Panc1 (cell line): ENCODE measurements around the gene NRCAM. TPM values are rescaled to one million over a fixed set of nuclear protein-coding genes. Genes with fewer than 3 reads are reported as not detected.

Experiments used
- ATAC-seq: fragments of 200-7000 bp; cut with Tn5 transposase; 2 replicates; pipeline ENCODE4 v1.9.1; 2020; ENCODE audit warnings: mild to moderate bottlenecking, moderate library complexity
- BruUV-seq: library from RNA; stranded (reverse); fragments of 400-500 nt; replicated peaks from 2 replicates; lab custom pipeline; 2021; lab: Mats Ljungman, UMichigan
- CTCF ChIA-PET: fragments of 300-600 bp; sonication (Branson Sonifier 250); formaldehyde crosslinking; loops from one replicate; lab custom pipeline; 2022; ENCODE audit warnings: antibody characterized with exemption; lab: Charles Lee
- POLR2A ChIA-PET: fragments of 300-600 bp; sonication (Branson Sonifier 250); formaldehyde crosslinking; loops from one replicate; lab custom pipeline; 2022; ENCODE audit warnings: antibody characterized with exemption; lab: Charles Lee
- DNase-seq: peaks from one replicate; pipeline ENCODE4 v3.0.0-alpha.2; 2010; ENCODE audit warnings: low read depth, low spot score
- H3K27ac ChIP-seq: 2 replicates; pipeline ENCODE4 v1.5.1; 2011; ENCODE audit warnings: mild to moderate bottlenecking, low read length, inconsistent platforms
- H3K27me3 ChIP-seq: fragments of 200-500 bp; sonication (Bioruptor generic); 2 replicates; pipeline ENCODE4 v1.6.0; 2014; ENCODE audit warnings: low read length, inconsistent platforms; ENCODE audit not compliant: control insufficient read depth, insufficient read depth
- H3K36me3 ChIP-seq: fragments of 200-500 bp; sonication (Bioruptor generic); 2 replicates; pipeline ENCODE4 v1.5.1; 2014; ENCODE audit warnings: inconsistent platforms, mild to moderate bottlenecking, low read length, moderate library complexity; ENCODE audit not compliant: control insufficient read depth, insufficient read depth
- H3K4me1 ChIP-seq: 2 replicates; pipeline ENCODE4 v1.5.1; 2011; ENCODE audit warnings: inconsistent platforms, mild to moderate bottlenecking, low read length, moderate library complexity; ENCODE audit not compliant: control insufficient read depth, insufficient read depth
- H3K4me3 ChIP-seq, 2 experiments: 2 replicates each; pipeline ENCODE4 v1.5.1; 2011 to 2012; ENCODE audit warnings: low read depth in 2 of 2, low read length in 2 of 2, mild to moderate bottlenecking in 2 of 2, inconsistent platforms in 1 of 2, moderate library complexity in 1 of 2
- H3K9me3 ChIP-seq: fragments of 200-500 bp; sonication (Bioruptor generic); 2 replicates; pipeline ENCODE4 v1.5.1; 2014; ENCODE audit warnings: low read depth, mild to moderate bottlenecking, inconsistent platforms, low read length, moderate library complexity; ENCODE audit not compliant: control insufficient read depth, insufficient read depth
- POLR2AphosphoS5 ChIP-seq: IDR thresholded peaks from 2 replicates; pipeline ENCODE4 v1.6.1; 2012; ENCODE audit warnings: mild to moderate bottlenecking, low read depth, low read length, moderate library complexity
- SIN3A ChIP-seq: IDR thresholded peaks from 2 replicates; pipeline ENCODE4 v1.6.1; 2012; ENCODE audit warnings: low read depth, mild to moderate bottlenecking, low read length, moderate library complexity, borderline replicate concordance; ENCODE audit not compliant: insufficient read depth
- TCF7L2 ChIP-seq: IDR thresholded peaks from 2 replicates; pipeline ENCODE4 v1.6.1; 2011; ENCODE audit warnings: mild to moderate bottlenecking, low read depth, low read length, inconsistent platforms
- in situ Hi-C: cut with HindIII; loops from 2 replicates; pipeline ENCODE4 v1.10.0; 2016; ENCODE audit warnings: low sequenced_read_pairs, low pct_unique_long_range_greater_than_20kb
- intact Hi-C: fragments of 100-400 bp; cut with micrococcal nuclease; formaldehyde crosslinking; loops from one replicate; pipeline ENCODE4 v1.10.0; 2022; ENCODE audit not compliant: unreplicated experiment
- total RNA-seq: library from RNA; stranded (reverse); gene quantifications from one replicate; pipeline ENCODE4 v1.2.1, GENCODE V29; 2021; ENCODE audit not compliant: unreplicated experiment
- TF ChIP-seq, protein P1 (sequence below): fragments of 450-650 bp; IDR thresholded peaks from 2 replicates; pipeline ENCODE4 v1.5.1; 2017; ENCODE audit warnings: mild to moderate bottlenecking
- TF ChIP-seq, protein P2 (sequence below), 2 experiments: IDR thresholded peaks; 2 replicates each; pipeline ENCODE4 v1.6.1; 2011 to 2012; ENCODE audit warnings: low read depth in 2 of 2, control low read depth in 1 of 2, low read length in 1 of 2, mild to moderate bottlenecking in 1 of 2, moderate library complexity in 1 of 2; ENCODE audit not compliant: insufficient read depth in 1 of 2

NRCAM gene
- total RNA-seq, 1 experiment from 2014 or later: 0.21 TPM

GRCh38 chr7:108178398-108178797 lies 277.8 kb downstream of the NRCAM start:
- ChIA-PET CTCF (no interaction called here), POLR2A (no interaction called here)
- H3K27ac ChIP-seq: no peak overlapping the region
- TF ChIP-seq SIN3A (no peak), POLR2AphosphoS5 (no peak), TCF7L2 (no peak)
- TF ChIP-seq, protein P1, sequence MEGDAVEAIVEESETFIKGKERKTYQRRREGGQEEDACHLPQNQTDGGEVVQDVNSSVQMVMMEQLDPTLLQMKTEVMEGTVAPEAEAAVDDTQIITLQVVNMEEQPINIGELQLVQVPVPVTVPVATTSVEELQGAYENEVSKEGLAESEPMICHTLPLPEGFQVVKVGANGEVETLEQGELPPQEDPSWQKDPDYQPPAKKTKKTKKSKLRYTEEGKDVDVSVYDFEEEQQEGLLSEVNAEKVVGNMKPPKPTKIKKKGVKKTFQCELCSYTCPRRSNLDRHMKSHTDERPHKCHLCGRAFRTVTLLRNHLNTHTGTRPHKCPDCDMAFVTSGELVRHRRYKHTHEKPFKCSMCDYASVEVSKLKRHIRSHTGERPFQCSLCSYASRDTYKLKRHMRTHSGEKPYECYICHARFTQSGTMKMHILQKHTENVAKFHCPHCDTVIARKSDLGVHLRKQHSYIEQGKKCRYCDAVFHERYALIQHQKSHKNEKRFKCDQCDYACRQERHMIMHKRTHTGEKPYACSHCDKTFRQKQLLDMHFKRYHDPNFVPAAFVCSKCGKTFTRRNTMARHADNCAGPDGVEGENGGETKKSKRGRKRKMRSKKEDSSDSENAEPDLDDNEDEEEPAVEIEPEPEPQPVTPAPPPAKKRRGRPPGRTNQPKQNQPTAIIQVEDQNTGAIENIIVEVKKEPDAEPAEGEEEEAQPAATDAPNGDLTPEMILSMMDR: no peak
- TF ChIP-seq, protein P2, sequence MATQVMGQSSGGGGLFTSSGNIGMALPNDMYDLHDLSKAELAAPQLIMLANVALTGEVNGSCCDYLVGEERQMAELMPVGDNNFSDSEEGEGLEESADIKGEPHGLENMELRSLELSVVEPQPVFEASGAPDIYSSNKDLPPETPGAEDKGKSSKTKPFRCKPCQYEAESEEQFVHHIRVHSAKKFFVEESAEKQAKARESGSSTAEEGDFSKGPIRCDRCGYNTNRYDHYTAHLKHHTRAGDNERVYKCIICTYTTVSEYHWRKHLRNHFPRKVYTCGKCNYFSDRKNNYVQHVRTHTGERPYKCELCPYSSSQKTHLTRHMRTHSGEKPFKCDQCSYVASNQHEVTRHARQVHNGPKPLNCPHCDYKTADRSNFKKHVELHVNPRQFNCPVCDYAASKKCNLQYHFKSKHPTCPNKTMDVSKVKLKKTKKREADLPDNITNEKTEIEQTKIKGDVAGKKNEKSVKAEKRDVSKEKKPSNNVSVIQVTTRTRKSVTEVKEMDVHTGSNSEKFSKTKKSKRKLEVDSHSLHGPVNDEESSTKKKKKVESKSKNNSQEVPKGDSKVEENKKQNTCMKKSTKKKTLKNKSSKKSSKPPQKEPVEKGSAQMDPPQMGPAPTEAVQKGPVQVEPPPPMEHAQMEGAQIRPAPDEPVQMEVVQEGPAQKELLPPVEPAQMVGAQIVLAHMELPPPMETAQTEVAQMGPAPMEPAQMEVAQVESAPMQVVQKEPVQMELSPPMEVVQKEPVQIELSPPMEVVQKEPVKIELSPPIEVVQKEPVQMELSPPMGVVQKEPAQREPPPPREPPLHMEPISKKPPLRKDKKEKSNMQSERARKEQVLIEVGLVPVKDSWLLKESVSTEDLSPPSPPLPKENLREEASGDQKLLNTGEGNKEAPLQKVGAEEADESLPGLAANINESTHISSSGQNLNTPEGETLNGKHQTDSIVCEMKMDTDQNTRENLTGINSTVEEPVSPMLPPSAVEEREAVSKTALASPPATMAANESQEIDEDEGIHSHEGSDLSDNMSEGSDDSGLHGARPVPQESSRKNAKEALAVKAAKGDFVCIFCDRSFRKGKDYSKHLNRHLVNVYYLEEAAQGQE (IDR thresholded peaks at IDR 0.05; ENCODE audit: insufficient read depth in 1 of 2, low read depth in 2 of 2, low read length in 1 of 2): no peak
- peaks cover 12% of the 10 kb centered on the region for H3K27me3 ChIP-seq
- DNase-seq (no peak), ATAC-seq (no peak)
- in situ Hi-C loops (no loop called here), intact Hi-C loops (no loop called here)
- H3K9me3 ChIP-seq: no peaks in the 10 kb centered on the region
- no peaks in the 10 kb centered on the region for H3K36me3 ChIP-seq
- BruUV-seq: no TSS peak
- no peak overlapping the region for H3K4me3 ChIP-seq
- no peaks in the 10 kb centered on the region for H3K4me1 ChIP-seq

GRCh38 chr7:108171164-108171563 lies 285.1 kb downstream of the NRCAM start:
- no TSS peak for BruUV-seq
- Histone ChIP-seq H3K4me3 (no peak overlapping the region), H3K27me3 (peaks cover 15% of the 10 kb centered on the region), H3K36me3 (no peaks in the 10 kb centered on the region), H3K9me3 (no peaks in the 10 kb centered on the region), H3K27ac (no peak overlapping the region), H3K4me1 (no peaks in the 10 kb centered on the region)
- CTCF ChIA-PET: no interaction called here
- POLR2A ChIA-PET: no interaction called here
- ATAC-seq (no peak), DNase-seq (no peak)
- TF ChIP-seq, protein P2 (IDR thresholded peaks at IDR 0.05; ENCODE audit: insufficient read depth in 1 of 2, low read depth in 2 of 2, low read length in 1 of 2): no peak
- TF ChIP-seq, protein P1: no peak
- TF ChIP-seq POLR2AphosphoS5 (no peak), TCF7L2 (no peak), SIN3A (no peak)
- intact Hi-C loops (no loop called here), in situ Hi-C loops (no loop called here)
